Common myeloid progenitor, CD34-positive (primary cell): ENCODE results near the gene ERAP2.

Experiments
- CTCF ChIA-PET: fragments of 350-600 bp; sonication (Branson Sonifier 250); formaldehyde crosslinking; loops from one replicate; lab custom pipeline; 2021; ENCODE audit warnings: antibody characterized with exemption; lab: Charles Lee
- POLR2A ChIA-PET: fragments of 350-600 bp; sonication (Branson Sonifier 250); formaldehyde crosslinking; loops from one replicate; lab custom pipeline; 2021; ENCODE audit warnings: antibody characterized with exemption; lab: Charles Lee
- DNase-seq, 3 donors: peaks; one replicate each; pipeline versions ENCODE4 v3.0.0 to v3.0.0-alpha.2; 2013
- H3K27ac ChIP-seq, 2 experiments: 1 replicate in 1 of 2; 2 replicates in 1 of 2; pipeline ENCODE4 v1.7.0; 2013; ENCODE audit warnings: inconsistent platforms in 2 of 2, low read length in 2 of 2, mild to moderate bottlenecking in 2 of 2, low read depth in 1 of 2, moderate library complexity in 1 of 2; ENCODE audit not compliant: severe bottlenecking in 2 of 2, insufficient read depth in 1 of 2, poor library complexity in 1 of 2
- H3K27me3 ChIP-seq, 5 experiments: replicated peaks in 2 of 5; 1 replicate in 3 of 5; 2 replicates in 2 of 5; pipeline versions ENCODE4 v1.6.1 to v1.7.0; 2013; ENCODE audit warnings: low read length in 4 of 5, mild to moderate bottlenecking in 2 of 5, moderate library complexity in 2 of 5, inconsistent platforms in 1 of 5; ENCODE audit not compliant: insufficient read depth in 5 of 5, control insufficient read depth in 4 of 5
- H3K36me3 ChIP-seq, 4 experiments: 1 replicate in 2 of 4; 2 replicates in 2 of 4; pipeline versions ENCODE4 v1.6.1 to v1.7.0; 2013; ENCODE audit warnings: low read length in 3 of 4, control low read depth in 1 of 4, mild to moderate bottlenecking in 1 of 4; ENCODE audit not compliant: control insufficient read depth in 4 of 4, insufficient read depth in 4 of 4
- H3K4me1 ChIP-seq, 4 experiments: 1 replicate in 3 of 4; 2 replicates in 1 of 4; pipeline versions ENCODE4 v1.6.1 to v1.7.1; 2013; ENCODE audit warnings: low read length in 3 of 4, mild to moderate bottlenecking in 3 of 4, control low read depth in 1 of 4, inconsistent platforms in 1 of 4, moderate library complexity in 1 of 4; ENCODE audit not compliant: control insufficient read depth in 4 of 4, insufficient read depth in 4 of 4; ENCODE audit errors: control extremely low read depth in 1 of 4
- H3K4me3 ChIP-seq, 7 experiments: 1 replicate in 4 of 7; 2 replicates in 3 of 7; pipeline versions ENCODE4 v1.5.1 to v1.7.0; 2013; ENCODE audit warnings: mild to moderate bottlenecking in 7 of 7, low read length in 6 of 7, moderate library complexity in 6 of 7, inconsistent platforms in 2 of 7, low read depth in 2 of 7, control low read depth in 1 of 7; ENCODE audit not compliant: insufficient read depth in 4 of 7, control insufficient read depth in 1 of 7; ENCODE audit errors: extremely low read depth in 1 of 7
- H3K9me3 ChIP-seq, 5 experiments: 1 replicate in 4 of 5; 2 replicates in 1 of 5; pipeline versions ENCODE4 v1.6.1 to v1.7.1; 2013; ENCODE audit warnings: low read length in 4 of 5, mild to moderate bottlenecking in 2 of 5, inconsistent platforms in 1 of 5, low read depth in 1 of 5, moderate library complexity in 1 of 5; ENCODE audit not compliant: control insufficient read depth in 4 of 5, insufficient read depth in 2 of 5; ENCODE audit errors: control extremely low read depth in 1 of 5
- WGBS: methylation state at CpG from one replicate; pipeline ENCODE4 v1.1.5; 2013; ENCODE audit not compliant: insufficient coverage; 5-methylcytosine and 5-hydroxymethylcytosine counted together

ERAP2 gene

DNA sequence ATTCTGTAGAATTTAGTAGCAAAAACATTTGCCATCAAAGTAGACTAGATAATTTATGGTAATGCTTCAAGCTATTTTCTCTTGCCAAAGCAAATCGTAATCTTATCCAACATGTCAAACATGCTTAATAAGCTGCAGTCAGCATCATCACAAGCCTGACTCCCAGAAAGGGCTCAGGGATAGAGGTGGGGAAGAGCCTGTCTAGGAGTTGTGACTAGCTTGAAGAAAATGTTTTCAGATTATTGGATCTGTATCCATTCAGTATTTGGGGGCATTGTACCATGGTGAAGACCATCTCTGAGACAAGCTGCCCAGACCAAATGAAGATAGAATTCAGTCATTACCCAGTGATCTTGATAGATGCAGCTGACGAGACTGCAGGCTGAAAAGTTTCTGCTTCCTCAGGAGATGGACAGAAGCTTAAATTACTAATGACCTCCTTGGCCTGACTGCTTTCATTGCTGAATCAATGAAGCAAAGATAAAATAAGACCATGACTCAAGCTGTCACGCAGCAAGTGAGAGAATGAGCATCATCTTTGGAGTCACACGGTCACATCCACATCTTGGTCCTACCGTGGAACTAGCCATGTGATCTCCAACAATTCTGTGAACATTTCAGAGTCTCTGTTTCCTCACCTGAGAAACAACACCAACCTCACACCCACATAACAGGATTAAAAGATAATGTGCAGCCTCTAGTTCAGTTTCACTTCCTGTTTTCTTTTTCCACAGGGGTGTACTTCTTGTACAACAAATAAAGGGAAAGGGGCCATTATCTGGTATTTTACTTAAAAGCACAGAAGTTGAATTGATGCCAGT, 9.4 kb downstream of the ERAP2 start:
- ChIA-PET POLR2A (interaction anchor here (0.6 kb wide), 1 partner anchor 921 kb away, joined by 3 read pairs; no protein-coding TSS in a partner anchor), CTCF (interaction anchor here (0.9 to 1.9 kb wide), 5 partner anchors 11 to 78 kb away, joined by 3 to 4 read pairs (median 4); partner anchors contain the start of gene ERAP1)
- Histone ChIP-seq H3K36me3 (peaks cover 8 to 70% (median 44%) of the 10 kb centered on the region in 4 experiments), H3K27me3 (no peaks in the 10 kb centered on the region), H3K4me3 (no peak overlapping the region), H3K9me3 (no peaks in the 10 kb centered on the region), H3K27ac (no peak overlapping the region), H3K4me1 (peaks cover 4 to 21% (median 14%) of the 10 kb centered on the region in 4 experiments)
- 88% methylated on average over 4 of the region's 5 CpGs for WGBS
- peak in 1 of 3 donors; percentile 49 for DNase-seq

DNA sequence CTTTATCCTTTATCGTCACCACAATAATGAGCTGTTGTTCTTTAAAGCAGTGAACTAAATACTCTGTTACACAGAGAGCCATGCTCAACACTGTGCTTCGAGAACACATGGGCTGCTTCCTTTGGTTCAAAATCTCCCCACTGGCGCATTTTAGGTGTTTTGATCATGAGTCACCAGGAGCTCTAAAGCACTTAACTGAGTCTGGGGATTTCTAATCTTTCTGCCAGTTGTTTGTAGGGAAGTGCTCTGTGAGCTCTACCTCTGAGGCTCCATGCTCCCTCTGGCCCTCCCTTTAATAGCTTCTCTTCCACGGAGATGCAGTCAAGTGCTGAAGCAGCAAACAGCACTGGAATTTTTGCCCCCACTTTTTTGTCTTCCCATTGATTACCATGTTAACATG, 17.0 kb downstream of the ERAP2 start:
- Histone ChIP-seq H3K27me3 (no peaks in the 10 kb centered on the region), H3K4me1 (peaks cover 3 to 17% (median 7%) of the 10 kb centered on the region in 4 experiments), H3K36me3 (peaks cover 19 to 64% (median 30%) of the 10 kb centered on the region in 4 experiments), H3K4me3 (no peak overlapping the region), H3K27ac (no peak overlapping the region), H3K9me3 (no peaks in the 10 kb centered on the region)
- ChIA-PET CTCF (interaction anchor here (0.9 to 1.7 kb wide), 2 partner anchors 20 to 24 kb away, joined by 3 to 8 read pairs; no protein-coding TSS in a partner anchor), POLR2A (no interaction called here)
- DNase-seq, result no peak
- WGBS, result 100% methylated on average over 4 of the region's 4 CpGs

GRCh38 chr5:96896276-96896675, 20.0 kb downstream of the ERAP2 start:
- H3K36me3 ChIP-seq, result peaks cover 21 to 57% (median 35%) of the 10 kb centered on the region in 4 experiments
- H3K9me3 ChIP-seq, result no peaks in the 10 kb centered on the region
- ChIA-PET POLR2A (interaction anchor here (0.6 to 1.2 kb wide), 4 partner anchors 8 to 89 kb away, joined by 3 read pairs; partner anchors contain the start of gene ERAP1), CTCF (interaction anchor here (0.9 to 1.6 kb wide), 4 partner anchors 13 to 128 kb away, joined by 3 to 5 read pairs (median 4); partner anchors contain the start of gene ERAP2)
- peaks cover 3 to 17% (median 7%) of the 10 kb centered on the region in 4 experiments for H3K4me1 ChIP-seq
- no CpG with 5 or more reads among the region's 4 CpGs for WGBS
- peak overlapping the region; percentile 74 to 88 for H3K27ac ChIP-seq
- peak in 2 of 3 donors; percentile 53 to 72 for DNase-seq
- H3K4me3 ChIP-seq, result peak overlapping the region in 5 of 7 experiments; percentile 35 to 75 (median 62)
- H3K27me3 ChIP-seq, result no peaks in the 10 kb centered on the region

- Histone ChIP-seq H3K4me1 (peaks cover 3 to 17% (median 7%) of the 10 kb centered on the region in 4 experiments), H3K9me3 (no peaks in the 10 kb centered on the region), H3K27ac (peak overlapping the region; percentile 74 to 88), H3K36me3 (peaks cover 18 to 58% (median 38%) of the 10 kb centered on the region in 4 experiments), H3K4me3 (peak overlapping the region in 5 of 7 experiments; percentile 35 to 75 (median 62)), H3K27me3 (no peaks in the 10 kb centered on the region)
- CTCF ChIA-PET, result interaction anchor here (0.8 to 1.6 kb wide), 6 partner anchors 12 to 129 kb away, joined by 3 to 5 read pairs (median 3); partner anchors contain the start of gene ERAP2
- POLR2A ChIA-PET, result interaction anchor here (0.7 to 1.2 kb wide), 3 partner anchors 7 to 89 kb away, joined by 3 read pairs; partner anchors contain the start of gene ERAP1
- WGBS, result 0% methylated on average over 2 of the region's 3 CpGs
- DNase-seq, result peak; percentile 62 to 90 (median 88)
Observed at GRCh38 chr5:96896806-96897205, 20.5 kb downstream of the ERAP2 start.

- Histone ChIP-seq H3K36me3 (peaks cover 12 to 62% (median 43%) of the 10 kb centered on the region in 4 experiments), H3K9me3 (no peaks in the 10 kb centered on the region), H3K4me1 (peaks cover 3 to 8% (median 5%) of the 10 kb centered on the region in 4 experiments), H3K27ac (no peak overlapping the region), H3K27me3 (no peaks in the 10 kb centered on the region), H3K4me3 (no peak overlapping the region)
- CTCF ChIA-PET, result interaction anchor here (1.2 to 1.6 kb wide), 5 partner anchors 9 to 26 kb away, joined by 3 to 5 read pairs (median 4); no protein-coding TSS in a partner anchor
- DNase-seq, result no peak
- WGBS, result 98% methylated on average over 4 of the region's 6 CpGs
- POLR2A ChIA-PET, result interaction anchor here (0.6 kb wide), 1 partner anchor 29 kb away, joined by 3 read pairs; no protein-coding TSS in a partner anchor
Observed at GRCh38 chr5:96901384-96901783, 25.1 kb downstream of the ERAP2 start.

DNA sequence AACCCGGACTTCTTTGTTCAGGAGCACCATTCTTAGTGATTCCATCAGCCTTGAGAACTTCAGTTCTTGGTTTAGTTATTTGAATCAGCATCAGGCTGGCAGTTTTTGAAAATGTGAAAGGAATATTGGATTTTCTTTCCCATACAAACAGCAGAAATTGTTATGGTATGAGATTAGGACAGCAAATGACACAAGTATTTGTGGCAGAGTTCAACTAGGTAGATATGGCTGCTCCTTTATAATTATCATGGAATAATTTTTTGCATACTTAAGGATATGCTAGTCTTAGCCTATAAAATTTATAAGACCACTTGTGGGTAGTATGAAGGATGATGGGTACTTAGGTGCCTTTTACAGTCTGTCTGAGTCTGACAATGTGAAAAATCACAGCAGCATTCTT, 25.5 kb downstream of the ERAP2 start:
- peaks cover 3 to 5% (median 4%) of the 10 kb centered on the region in 4 experiments for H3K4me1 ChIP-seq
- no peaks in the 10 kb centered on the region for H3K9me3 ChIP-seq
- peaks cover 12 to 63% (median 45%) of the 10 kb centered on the region in 4 experiments for H3K36me3 ChIP-seq
- ChIA-PET POLR2A (no interaction called here), CTCF (interaction anchor here (1.2 to 1.6 kb wide), 5 partner anchors 9 to 25 kb away, joined by 3 to 5 read pairs (median 4); no protein-coding TSS in a partner anchor)
- H3K4me3 ChIP-seq, result no peak overlapping the region
- no peak overlapping the region for H3K27ac ChIP-seq
- DNase-seq, result no peak
- no peaks in the 10 kb centered on the region for H3K27me3 ChIP-seq
- WGBS, result 100% methylated on average over 1 of the region's 1 CpG
